K562 (cell line): ENCODE data around the gene TRIM37. TPM values are rescaled to one million over a fixed set of nuclear protein-coding genes. Genes with fewer than 3 reads are reported as not detected.
A peak's percentile ranks its signal among the peaks of the same experiment; 100 is the strongest.

Experiments
- ATAC-seq: fragments of 200-7000 bp; cut with Tn5 transposase; 3 replicates; pipeline ENCODE4 v1.9.1; 2020; ENCODE audit warnings: moderate library complexity
- BruUV-seq: library from RNA; stranded (reverse); fragments of 400-500 nt; replicated peaks from 2 replicates; lab custom pipeline; 2021; lab: Mats Ljungman, UMichigan
- CTCF ChIA-PET: fragments of 300-600 bp; formaldehyde crosslinking; extraction: SDS; loops from one replicate; lab custom pipeline; 2021; ENCODE audit warnings: low intra/inter-chr PET ratio; lab: Yijun Ruan, JAX
- POLR2A ChIA-PET: fragments of 300-600, 350-650 bp; sonication (Branson Sonifier 250); formaldehyde crosslinking; extraction: SDS; loops from one replicate; lab custom pipeline; 2021; ENCODE audit warnings: antibody characterized with exemption, inconsistent platforms; lab: Yijun Ruan, JAX
- DNase-seq, 4 experiments: peaks; one replicate each; pipeline versions ENCODE4 v3.0.0 to v3.0.0-alpha.2; 2011 to 2018; ENCODE audit warnings: low spot score in 3 of 4, mixed read lengths in 3 of 4; ENCODE audit errors: extremely low read depth in 1 of 4
- FAIRE-seq: peaks from 2 replicates; lab custom pipeline; 2011; peaks lifted over from hg19 to GRCh38; lab: Jason Lieb, UNC
- H2AFZ ChIP-seq: 2 replicates; pipeline ENCODE4 v1.6.0; 2011; ENCODE audit warnings: low read depth, low read length, control low read depth, inconsistent platforms
- H3K27ac ChIP-seq: fragments of 200-600 bp; 3 replicates; pipeline ENCODE4 v1.8.0; 2011; ENCODE audit warnings: low read depth, mild to moderate bottlenecking, control low read depth, inconsistent platforms, low read length, moderate library complexity, mixed read lengths; ENCODE audit errors: extremely low read depth
- H3K27me3 ChIP-seq, 2 experiments: fragments of 300-600 bp in 1 of 2; 2 replicates in 1 of 2; 3 replicates in 1 of 2; pipeline versions ENCODE4 v1.6.0 to v1.8.0; 2011; ENCODE audit warnings: inconsistent platforms in 2 of 2, low read length in 2 of 2, mild to moderate bottlenecking in 1 of 2, mixed read lengths in 1 of 2, moderate library complexity in 1 of 2; ENCODE audit not compliant: control insufficient read depth in 2 of 2, insufficient read depth in 2 of 2
- H3K36me3 ChIP-seq: fragments of 300-600 bp; 3 replicates; pipeline ENCODE4 v1.8.0; 2011; ENCODE audit warnings: mild to moderate bottlenecking, low read length, inconsistent platforms; ENCODE audit not compliant: control insufficient read depth, insufficient read depth
- H3K4me1 ChIP-seq, 2 experiments: fragments of 200-600 bp in 1 of 2; replicated peaks in 1 of 2; 2 replicates in 1 of 2; 3 replicates in 1 of 2; pipeline versions ENCODE4 v1.5.1 to v1.8.0; 2011; ENCODE audit warnings: inconsistent platforms in 2 of 2, low read length in 2 of 2, mild to moderate bottlenecking in 1 of 2, mixed read lengths in 1 of 2, moderate library complexity in 1 of 2; ENCODE audit not compliant: control insufficient read depth in 2 of 2, insufficient read depth in 2 of 2
- H3K4me2 ChIP-seq: 2 replicates; pipeline ENCODE4 v1.6.1; 2011; ENCODE audit warnings: low read length, control low read depth, inconsistent platforms, mixed read lengths; ENCODE audit not compliant: insufficient read depth
- H3K4me3 ChIP-seq: fragments of 200-600 bp; sonication (generic), shearing (Covaris generic); 2 replicates; pipeline ENCODE4 v1.5.1; 2016; ENCODE audit warnings: control low read depth, inconsistent platforms
- H3K79me2 ChIP-seq: fragments of 200-600 bp; 3 replicates; pipeline ENCODE4 v1.8.0; 2011; ENCODE audit warnings: low read length, inconsistent platforms; ENCODE audit not compliant: control insufficient read depth, insufficient read depth
- H3K9ac ChIP-seq, 2 experiments: 2 replicates each; pipeline versions ENCODE4 v1.6.0 to v1.6.1; 2011; ENCODE audit warnings: low read depth in 2 of 2, low read length in 2 of 2, control low read depth in 1 of 2, inconsistent platforms in 1 of 2, mild to moderate bottlenecking in 1 of 2, mixed read lengths in 1 of 2; ENCODE audit not compliant: insufficient read depth in 1 of 2
- H3K9me1 ChIP-seq: one replicate; pipeline ENCODE4 v1.6.0; 2011; ENCODE audit warnings: inconsistent platforms, mild to moderate bottlenecking, low read length, moderate library complexity; ENCODE audit not compliant: control insufficient read depth, insufficient read depth
- H3K9me3 ChIP-seq: replicated peaks from 2 replicates; pipeline ENCODE4 v1.5.1; 2011; ENCODE audit warnings: low read depth, low read length, inconsistent platforms; ENCODE audit not compliant: control insufficient read depth, insufficient read depth
- H4K20me1 ChIP-seq: replicated peaks from 2 replicates; pipeline ENCODE4 v1.6.1; 2011; ENCODE audit warnings: low read length, inconsistent platforms, mixed read lengths; ENCODE audit not compliant: control insufficient read depth, insufficient read depth
- FOXK2 ChIP-seq, 2 experiments: fragments of 450-650 bp; IDR thresholded peaks in 1 of 2; conservative IDR thresholded peaks in 1 of 2; 2 replicates each; pipeline ENCODE4 v1.6.1; 2016; ENCODE audit warnings: low read depth in 2 of 2, mild to moderate bottlenecking in 1 of 2
- IRF2 ChIP-seq: sonication (generic); formaldehyde crosslinking; IDR thresholded peaks from 2 replicates; pipeline ENCODE4 v1.8.1; 2022; ENCODE audit warnings: mild to moderate bottlenecking, missing genetic modification reagents
- POLR2A ChIP-seq: fragments of 450-650 bp; conservative IDR thresholded peaks from 2 replicates; pipeline ENCODE4 v1.6.1; 2016
- RBM25 ChIP-seq: fragments of 200-400 bp; formaldehyde crosslinking; IDR thresholded peaks from 2 replicates; pipeline ENCODE4 v1.6.1; 2018; ENCODE audit warnings: low read length, low read depth, moderate library complexity; ENCODE audit not compliant: severe bottlenecking
- TRIM28 ChIP-seq: fragments of 450-650 bp; IDR thresholded peaks from 2 replicates; pipeline ENCODE4 v1.6.1; 2017
- WHSC1 ChIP-seq: IDR thresholded peaks from one replicate; pipeline ENCODE4 v1.6.1; 2012; ENCODE audit warnings: low read length, control low read depth, inconsistent platforms
- in situ Hi-C: fragments of 300-500 bp; cut with MboI; formaldehyde crosslinking; loops from 4 replicates; pipeline ENCODE4 v1.15.0; 2018; ENCODE audit warnings: inconsistent platforms, mixed read lengths
- intact Hi-C: fragments of 100-400 bp; cut with micrococcal nuclease; formaldehyde crosslinking; loops from 2 replicates; pipeline ENCODE4 v1.14.2; 2022
- polyA plus RNA-seq, 8 experiments: library from polyadenylated mRNA; depleted of rRNA in 4 of 8; stranded (reverse) in 5 of 8; unstranded in 3 of 8; fragments of >200 nt; fragmentation: Nextera tagmentation in 2 of 8; fragmentation: Illumina TruSeq in 1 of 8; extraction: Ambion mirVana in 2 of 8; extraction: Trizol in 1 of 8; gene quantifications; 2 replicates each; pipeline versions ENCODE4 v1.2.1 to v1.2.3, GENCODE V29; 2011 to 2014; ENCODE audit warnings: inconsistent platforms in 1 of 8, missing spikeins in 1 of 8
- total RNA-seq, 7 experiments: library from RNA; depleted of rRNA in 6 of 7; stranded (reverse); fragments of >200 nt in 6 of 7; fragmentation: Illumina TruSeq in 2 of 7; extraction: Trizol in 2 of 7; gene quantifications; 2 replicates each; pipeline versions ENCODE4 v1.2.1 to v1.2.3, GENCODE V29; 2011 to 2021; ENCODE audit warnings: low replicate concordance in 1 of 7
- TF ChIP-seq, protein P1 (sequence below): fragments of 250-450 bp; sonication (Bioruptor Pico); IDR thresholded peaks from 2 replicates; pipeline ENCODE4 v1.5.0; 2022; ENCODE audit warnings: mild to moderate bottlenecking
- TF ChIP-seq, protein P2 (sequence below): fragments of 450-650 bp; IDR thresholded peaks from 2 replicates; pipeline ENCODE4 v1.6.1; 2016; ENCODE audit warnings: mild to moderate bottlenecking
- TF ChIP-seq, protein P3 (sequence below): sonication (generic); formaldehyde crosslinking; IDR thresholded peaks from 2 replicates; pipeline ENCODE4 v1.8.0; 2022; ENCODE audit warnings: mild to moderate bottlenecking, missing genetic modification reagents, borderline replicate concordance
- TF ChIP-seq, protein P4 (sequence below): sonication (generic); formaldehyde crosslinking; IDR thresholded peaks from 2 replicates; pipeline ENCODE4 v1.8.0; 2022; ENCODE audit warnings: missing genetic modification reagents, mild to moderate bottlenecking, borderline replicate concordance
- TF ChIP-seq, protein P5 (sequence below): fragments of 450-650 bp; IDR thresholded peaks from 2 replicates; pipeline ENCODE4 v1.6.1; 2016; ENCODE audit warnings: borderline replicate concordance

TRIM37 gene
- total and polyA plus RNA-seq, 9 of the 15 experiments (the other 6 are each of a cell fraction or from before 2014, with no cell fraction given) = 4.5 to 31.4 (median 23.8) TPM

DNA sequence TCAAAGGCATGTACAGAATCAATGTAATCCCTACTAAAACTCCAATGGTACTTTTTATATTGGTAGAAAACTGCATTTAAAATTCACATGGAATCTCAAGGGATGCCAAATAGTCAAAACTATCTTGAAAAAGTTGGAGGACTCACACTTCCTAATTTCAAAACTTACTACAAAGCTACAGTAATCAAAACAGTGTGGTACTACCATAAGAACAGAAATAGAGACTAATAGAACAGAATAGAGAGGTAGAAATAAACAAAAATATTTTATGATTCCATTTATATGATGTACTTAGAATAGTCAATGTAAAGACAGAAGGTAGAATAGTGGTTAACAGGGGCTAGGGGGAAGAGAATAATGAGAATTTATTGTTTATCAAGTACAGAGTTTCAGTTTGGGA is 8.8 kb downstream of the TRIM37 start:
- Histone ChIP-seq H3K4me3 (no peak overlapping the region), H3K9ac (no peak overlapping the region), H3K27me3 (no peaks in the 10 kb centered on the region), H3K79me2 (peaks cover 62% of the 10 kb centered on the region), H3K9me1 (no peaks in the 10 kb centered on the region), H3K36me3 (peaks cover 47% of the 10 kb centered on the region), H3K9me3 (no peaks in the 10 kb centered on the region), H3K4me1 (peaks cover 4 to 12% of the 10 kb centered on the region in 2 experiments), H2AFZ (no peak overlapping the region), H3K27ac (no peak overlapping the region), H3K4me2 (no peak overlapping the region), H4K20me1 (no peaks in the 10 kb centered on the region)
- no peak for DNase-seq
- ChIA-PET CTCF (no interaction called here), POLR2A (no interaction called here)
- ATAC-seq = no peak
- in situ Hi-C loops = no loop called here
- no peak for FAIRE-seq
- BruUV-seq = no TSS peak
- intact Hi-C loops = no loop called here
- TF ChIP-seq, protein P1, sequence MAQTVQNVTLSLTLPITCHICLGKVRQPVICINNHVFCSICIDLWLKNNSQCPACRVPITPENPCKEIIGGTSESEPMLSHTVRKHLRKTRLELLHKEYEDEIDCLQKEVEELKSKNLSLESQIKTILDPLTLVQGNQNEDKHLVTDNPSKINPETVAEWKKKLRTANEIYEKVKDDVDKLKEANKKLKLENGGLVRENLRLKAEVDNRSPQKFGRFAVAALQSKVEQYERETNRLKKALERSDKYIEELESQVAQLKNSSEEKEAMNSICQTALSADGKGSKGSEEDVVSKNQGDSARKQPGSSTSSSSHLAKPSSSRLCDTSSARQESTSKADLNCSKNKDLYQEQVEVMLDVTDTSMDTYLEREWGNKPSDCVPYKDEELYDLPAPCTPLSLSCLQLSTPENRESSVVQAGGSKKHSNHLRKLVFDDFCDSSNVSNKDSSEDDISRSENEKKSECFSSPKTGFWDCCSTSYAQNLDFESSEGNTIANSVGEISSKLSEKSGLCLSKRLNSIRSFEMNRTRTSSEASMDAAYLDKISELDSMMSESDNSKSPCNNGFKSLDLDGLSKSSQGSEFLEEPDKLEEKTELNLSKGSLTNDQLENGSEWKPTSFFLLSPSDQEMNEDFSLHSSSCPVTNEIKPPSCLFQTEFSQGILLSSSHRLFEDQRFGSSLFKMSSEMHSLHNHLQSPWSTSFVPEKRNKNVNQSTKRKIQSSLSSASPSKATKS (CRISPR knock-in tag) = no peak
- TF ChIP-seq WHSC1 (no peak), POLR2A (no peak), TRIM28 (peak; percentile 57; the same call in 1 of the 2 replicates), RBM25 (peak; percentile 70), IRF2 (CRISPR knock-in tag) (no peak), FOXK2 (conservative IDR thresholded peaks at IDR 0.05 in 1 of 2, IDR thresholded peaks at IDR 0.05 in 1 of 2; ENCODE audit: low read depth in 2 of 2) (no peak)
- TF ChIP-seq, protein P2, sequence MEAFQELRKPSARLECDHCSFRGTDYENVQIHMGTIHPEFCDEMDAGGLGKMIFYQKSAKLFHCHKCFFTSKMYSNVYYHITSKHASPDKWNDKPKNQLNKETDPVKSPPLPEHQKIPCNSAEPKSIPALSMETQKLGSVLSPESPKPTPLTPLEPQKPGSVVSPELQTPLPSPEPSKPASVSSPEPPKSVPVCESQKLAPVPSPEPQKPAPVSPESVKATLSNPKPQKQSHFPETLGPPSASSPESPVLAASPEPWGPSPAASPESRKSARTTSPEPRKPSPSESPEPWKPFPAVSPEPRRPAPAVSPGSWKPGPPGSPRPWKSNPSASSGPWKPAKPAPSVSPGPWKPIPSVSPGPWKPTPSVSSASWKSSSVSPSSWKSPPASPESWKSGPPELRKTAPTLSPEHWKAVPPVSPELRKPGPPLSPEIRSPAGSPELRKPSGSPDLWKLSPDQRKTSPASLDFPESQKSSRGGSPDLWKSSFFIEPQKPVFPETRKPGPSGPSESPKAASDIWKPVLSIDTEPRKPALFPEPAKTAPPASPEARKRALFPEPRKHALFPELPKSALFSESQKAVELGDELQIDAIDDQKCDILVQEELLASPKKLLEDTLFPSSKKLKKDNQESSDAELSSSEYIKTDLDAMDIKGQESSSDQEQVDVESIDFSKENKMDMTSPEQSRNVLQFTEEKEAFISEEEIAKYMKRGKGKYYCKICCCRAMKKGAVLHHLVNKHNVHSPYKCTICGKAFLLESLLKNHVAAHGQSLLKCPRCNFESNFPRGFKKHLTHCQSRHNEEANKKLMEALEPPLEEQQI = no peak
- TF ChIP-seq, protein P3, sequence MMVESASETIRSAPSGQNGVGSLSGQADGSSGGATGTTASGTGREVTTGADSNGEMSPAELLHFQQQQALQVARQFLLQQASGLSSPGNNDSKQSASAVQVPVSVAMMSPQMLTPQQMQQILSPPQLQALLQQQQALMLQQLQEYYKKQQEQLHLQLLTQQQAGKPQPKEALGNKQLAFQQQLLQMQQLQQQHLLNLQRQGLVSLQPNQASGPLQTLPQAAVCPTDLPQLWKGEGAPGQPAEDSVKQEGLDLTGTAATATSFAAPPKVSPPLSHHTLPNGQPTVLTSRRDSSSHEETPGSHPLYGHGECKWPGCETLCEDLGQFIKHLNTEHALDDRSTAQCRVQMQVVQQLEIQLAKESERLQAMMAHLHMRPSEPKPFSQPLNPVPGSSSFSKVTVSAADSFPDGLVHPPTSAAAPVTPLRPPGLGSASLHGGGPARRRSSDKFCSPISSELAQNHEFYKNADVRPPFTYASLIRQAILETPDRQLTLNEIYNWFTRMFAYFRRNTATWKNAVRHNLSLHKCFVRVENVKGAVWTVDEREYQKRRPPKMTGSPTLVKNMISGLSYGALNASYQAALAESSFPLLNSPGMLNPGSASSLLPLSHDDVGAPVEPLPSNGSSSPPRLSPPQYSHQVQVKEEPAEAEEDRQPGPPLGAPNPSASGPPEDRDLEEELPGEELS (CRISPR knock-in tag) = no peak
- TF ChIP-seq, protein P4, sequence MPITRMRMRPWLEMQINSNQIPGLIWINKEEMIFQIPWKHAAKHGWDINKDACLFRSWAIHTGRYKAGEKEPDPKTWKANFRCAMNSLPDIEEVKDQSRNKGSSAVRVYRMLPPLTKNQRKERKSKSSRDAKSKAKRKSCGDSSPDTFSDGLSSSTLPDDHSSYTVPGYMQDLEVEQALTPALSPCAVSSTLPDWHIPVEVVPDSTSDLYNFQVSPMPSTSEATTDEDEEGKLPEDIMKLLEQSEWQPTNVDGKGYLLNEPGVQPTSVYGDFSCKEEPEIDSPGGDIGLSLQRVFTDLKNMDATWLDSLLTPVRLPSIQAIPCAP (CRISPR knock-in tag) = no peak
- TF ChIP-seq, protein P5, sequence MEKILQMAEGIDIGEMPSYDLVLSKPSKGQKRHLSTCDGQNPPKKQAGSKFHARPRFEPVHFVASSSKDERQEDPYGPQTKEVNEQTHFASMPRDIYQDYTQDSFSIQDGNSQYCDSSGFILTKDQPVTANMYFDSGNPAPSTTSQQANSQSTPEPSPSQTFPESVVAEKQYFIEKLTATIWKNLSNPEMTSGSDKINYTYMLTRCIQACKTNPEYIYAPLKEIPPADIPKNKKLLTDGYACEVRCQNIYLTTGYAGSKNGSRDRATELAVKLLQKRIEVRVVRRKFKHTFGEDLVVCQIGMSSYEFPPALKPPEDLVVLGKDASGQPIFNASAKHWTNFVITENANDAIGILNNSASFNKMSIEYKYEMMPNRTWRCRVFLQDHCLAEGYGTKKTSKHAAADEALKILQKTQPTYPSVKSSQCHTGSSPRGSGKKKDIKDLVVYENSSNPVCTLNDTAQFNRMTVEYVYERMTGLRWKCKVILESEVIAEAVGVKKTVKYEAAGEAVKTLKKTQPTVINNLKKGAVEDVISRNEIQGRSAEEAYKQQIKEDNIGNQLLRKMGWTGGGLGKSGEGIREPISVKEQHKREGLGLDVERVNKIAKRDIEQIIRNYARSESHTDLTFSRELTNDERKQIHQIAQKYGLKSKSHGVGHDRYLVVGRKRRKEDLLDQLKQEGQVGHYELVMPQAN = no peak
